ENCODE results near the gene PPP1R1B. TPM values are rescaled to one million over a fixed set of nuclear protein-coding genes. Genes with fewer than 3 reads are reported as not detected.

The PPP1R1B gene
- total RNA-seq, 2 experiments from 2014 or later = not detected

GRCh38 chr17:39683295-39683939 is 56.7 kb downstream of the PPP1R1B start:
- ChIA-PET CTCF (no interaction called here), POLR2A (no interaction called here)

- ChIA-PET POLR2A (interaction anchor here (0.7 kb wide), 1 partner anchor 16 kb away, joined by 4 read pairs; no protein-coding TSS in a partner anchor), CTCF (interaction anchor here (0.6 kb wide), 1 partner anchor 165 kb away, joined by 6 read pairs; no protein-coding TSS in a partner anchor)
Measured at GRCh38 chr17:39684369-39685192, 57.8 kb downstream of the PPP1R1B start.

Other genes with a start within 250 kb of the PPP1R1B start
- 10 to 100 TPM; 24.9 to 25.2 TPM for gene FBXL20, start 225.3 kb upstream of the PPP1R1B start, total RNA-seq
- gene MED1, start 175.7 kb upstream of the PPP1R1B start, total RNA-seq = 10 to 100 TPM; 79.0 to 81.4 TPM
- 10 to 100 TPM; 82.7 to 84.4 TPM for gene CDK12, start 165.5 kb upstream of the PPP1R1B start, total RNA-seq
- gene NEUROD2, start 19.0 kb upstream of the PPP1R1B start, total RNA-seq = not detected
- gene STARD3, start 10.2 kb downstream of the PPP1R1B start, total RNA-seq = 10 to 100 TPM; 59.1 to 62.4 TPM
- gene TCAP, start 38.4 kb downstream of the PPP1R1B start, total RNA-seq = under 1 TPM; 0.82 to 0.92 TPM
- under 1 TPM in 1 of 2 experiments, not detected in 1; 0.23 TPM for gene PNMT, start 41.5 kb downstream of the PPP1R1B start, total RNA-seq
- 1 to 10 TPM; 6.6 to 8.6 TPM for gene PGAP3, start 61.1 kb downstream of the PPP1R1B start, total RNA-seq
- gene ERBB2, start 73.1 kb downstream of the PPP1R1B start, total RNA-seq = 1 to 10 TPM; 3.3 to 3.5 TPM
- gene MIEN1, start 103.6 kb downstream of the PPP1R1B start, total RNA-seq = 10 to 100 TPM; 45.2 to 48.1 TPM
- gene GRB7, start 111.0 kb downstream of the PPP1R1B start, total RNA-seq = not detected
- gene IKZF3, start 237.4 kb downstream of the PPP1R1B start, total RNA-seq = 10 to 100 TPM; 92.3 to 93.0 TPM
- gene ZPBP2, start 241.2 kb downstream of the PPP1R1B start, total RNA-seq = under 1 TPM; 0.42 to 0.44 TPM

All from activated CD8-positive, alpha-beta memory T cell treated with anti-CD3 and anti-CD28 coated beads for 36 hours (primary cell).